Activated T-cell treated with anti-CD3 and anti-CD28 coated beads, Interleukin-2, amount 50 U/mL, for 4 hours (primary cell): ENCODE data around the gene PDIA5. TPM values are rescaled to one million over a fixed set of nuclear protein-coding genes. Genes with fewer than 3 reads are reported as not detected.

Experiments
- ATAC-seq, 2 donors: fragments of 200-7000 bp; cut with Tn5 transposase; one replicate each; pipeline ENCODE4 v1.10.0; 2021
- DNase-seq: peaks from one replicate; pipeline ENCODE4 v3.0.0-alpha.2; 2020
- H3K27me3 Mint-ChIP-seq: one replicate; pipeline ENCODE4 v1.8.0; 2021; ENCODE audit warnings: low read depth, mixed read lengths
- H3K36me3 Mint-ChIP-seq: one replicate; pipeline ENCODE4 v1.8.0; 2022; ENCODE audit warnings: mixed read lengths; ENCODE audit not compliant: insufficient read depth
- H3K4me1 Mint-ChIP-seq: one replicate; pipeline ENCODE4 v1.8.0; 2021; ENCODE audit warnings: low read depth, mixed read lengths
- H3K4me3 Mint-ChIP-seq: one replicate; pipeline ENCODE4 v1.8.0; 2021; ENCODE audit warnings: mild to moderate bottlenecking, moderate library complexity, mixed read lengths
- H3K9me3 Mint-ChIP-seq: one replicate; pipeline ENCODE4 v1.8.0; 2021; ENCODE audit warnings: mixed read lengths
- total RNA-seq, 3 donors: library from RNA; stranded (reverse); gene quantifications; one replicate each; pipeline ENCODE4 v1.2.1, GENCODE V29; 2021

PDIA5 gene
- total RNA-seq, 3 donors from 2014 or later = 29.6 to 35.3 (median 33.1) TPM

- H3K9me3 Mint-ChIP-seq = no peaks in the 10 kb centered on the region
Observed at GRCh38 chr3:123071581-123071980, 4.8 kb downstream of the PDIA5 start.

GRCh38 chr3:123072152-123072551 lies 5.3 kb downstream of the PDIA5 start:
- H3K4me1 Mint-ChIP-seq = peaks cover 22% of the 10 kb centered on the region

More at GRCh38 chr3:123071581-123071980, 4.8 kb downstream of the PDIA5 start:
- Mint-ChIP-seq H3K36me3 (peaks cover 5% of the 10 kb centered on the region), H3K4me3 (no peak overlapping the region), H3K4me1 (peaks cover 22% of the 10 kb centered on the region), H3K27me3 (no peaks in the 10 kb centered on the region)
- DNase-seq (no peak), ATAC-seq (no peak)

GRCh38 chr3:123072564-123072963 lies 5.7 kb downstream of the PDIA5 start:
- ATAC-seq = no peak
- Mint-ChIP-seq H3K4me3 (no peak overlapping the region), H3K9me3 (no peaks in the 10 kb centered on the region), H3K36me3 (peaks cover 5% of the 10 kb centered on the region), H3K4me1 (peaks cover 22% of the 10 kb centered on the region), H3K27me3 (no peaks in the 10 kb centered on the region)
- no peak for DNase-seq

More at GRCh38 chr3:123072152-123072551, 5.3 kb downstream of the PDIA5 start:
- no peaks in the 10 kb centered on the region for H3K9me3 Mint-ChIP-seq
- H3K36me3 Mint-ChIP-seq = peaks cover 5% of the 10 kb centered on the region
- H3K27me3 Mint-ChIP-seq = no peaks in the 10 kb centered on the region
- ATAC-seq (no peak), DNase-seq (no peak)
- no peak overlapping the region for H3K4me3 Mint-ChIP-seq

GRCh38 chr3:123075359-123075758 lies 8.5 kb downstream of the PDIA5 start:
- H3K36me3 Mint-ChIP-seq = peaks cover 7% of the 10 kb centered on the region
- H3K27me3 Mint-ChIP-seq = no peaks in the 10 kb centered on the region
- DNase-seq = no peak
- ATAC-seq = no peak
- H3K4me1 Mint-ChIP-seq = peaks cover 7% of the 10 kb centered on the region
- H3K9me3 Mint-ChIP-seq = no peaks in the 10 kb centered on the region
- H3K4me3 Mint-ChIP-seq = no peak overlapping the region

- Mint-ChIP-seq H3K4me1 (peaks cover 7% of the 10 kb centered on the region), H3K4me3 (no peak overlapping the region), H3K36me3 (peaks cover 7% of the 10 kb centered on the region), H3K27me3 (no peaks in the 10 kb centered on the region), H3K9me3 (no peaks in the 10 kb centered on the region)
- no peak for DNase-seq
- ATAC-seq = no peak
Observed at GRCh38 chr3:123076112-123076495, 9.3 kb downstream of the PDIA5 start.

GRCh38 chr3:123076496-123077418 lies 9.9 kb downstream of the PDIA5 start:
- H3K27me3 Mint-ChIP-seq = no peaks in the 10 kb centered on the region
- ATAC-seq = no peak
- no peak overlapping the region for H3K4me3 Mint-ChIP-seq
- DNase-seq = no peak
- peaks cover 10% of the 10 kb centered on the region for H3K4me1 Mint-ChIP-seq
- peaks cover 7% of the 10 kb centered on the region for H3K36me3 Mint-ChIP-seq
- no peaks in the 10 kb centered on the region for H3K9me3 Mint-ChIP-seq

- Mint-ChIP-seq H3K4me3 (no peak overlapping the region), H3K27me3 (no peaks in the 10 kb centered on the region), H3K9me3 (no peaks in the 10 kb centered on the region), H3K36me3 (peaks cover 5% of the 10 kb centered on the region), H3K4me1 (peaks cover 17% of the 10 kb centered on the region)
- ATAC-seq = no peak
- DNase-seq = no peak
Observed at GRCh38 chr3:123078101-123078500, 11.3 kb downstream of the PDIA5 start.

- DNase-seq = no peak
- no peak overlapping the region for H3K4me3 Mint-ChIP-seq
- no peaks in the 10 kb centered on the region for H3K27me3 Mint-ChIP-seq
- ATAC-seq = no peak
- H3K4me1 Mint-ChIP-seq = peaks cover 27% of the 10 kb centered on the region
- no peaks in the 10 kb centered on the region for H3K9me3 Mint-ChIP-seq
- H3K36me3 Mint-ChIP-seq = peaks cover 2% of the 10 kb centered on the region
Observed at GRCh38 chr3:123080864-123081562, 14.2 kb downstream of the PDIA5 start.

GRCh38 chr3:123081718-123082369 lies 15.0 kb downstream of the PDIA5 start:
- H3K27me3 Mint-ChIP-seq = no peaks in the 10 kb centered on the region
- H3K36me3 Mint-ChIP-seq = peaks cover 2% of the 10 kb centered on the region
- no peak overlapping the region for H3K4me3 Mint-ChIP-seq
- DNase-seq (no peak), ATAC-seq (no peak)
- H3K9me3 Mint-ChIP-seq = no peaks in the 10 kb centered on the region
- H3K4me1 Mint-ChIP-seq = peaks cover 24% of the 10 kb centered on the region

- Mint-ChIP-seq H3K4me1 (peaks cover 24% of the 10 kb centered on the region), H3K36me3 (peaks cover 2% of the 10 kb centered on the region), H3K4me3 (no peak overlapping the region), H3K9me3 (no peaks in the 10 kb centered on the region), H3K27me3 (no peaks in the 10 kb centered on the region)
- ATAC-seq (no peak), DNase-seq (no peak)
Observed at GRCh38 chr3:123082370-123083065, 15.7 kb downstream of the PDIA5 start.

- Mint-ChIP-seq H3K4me1 (peaks cover 24% of the 10 kb centered on the region), H3K27me3 (no peaks in the 10 kb centered on the region), H3K9me3 (no peaks in the 10 kb centered on the region), H3K36me3 (peaks cover 5% of the 10 kb centered on the region), H3K4me3 (no peak overlapping the region)
- ATAC-seq = no peak
- no peak for DNase-seq
Observed at GRCh38 chr3:123083383-123084124, 16.7 kb downstream of the PDIA5 start.

- no peaks in the 10 kb centered on the region for H3K27me3 Mint-ChIP-seq
- H3K4me1 Mint-ChIP-seq = peaks cover 24% of the 10 kb centered on the region
- DNase-seq = no peak
- no peaks in the 10 kb centered on the region for H3K9me3 Mint-ChIP-seq
- peaks cover 7% of the 10 kb centered on the region for H3K36me3 Mint-ChIP-seq
- no peak overlapping the region for H3K4me3 Mint-ChIP-seq
- no peak for ATAC-seq
Observed at GRCh38 chr3:123084192-123084591, 17.4 kb downstream of the PDIA5 start.

GRCh38 chr3:123084738-123085237 lies 18.0 kb downstream of the PDIA5 start:
- ATAC-seq (no peak), DNase-seq (no peak)
- H3K27me3 Mint-ChIP-seq = no peaks in the 10 kb centered on the region
- H3K36me3 Mint-ChIP-seq = peaks cover 7% of the 10 kb centered on the region
- H3K9me3 Mint-ChIP-seq = no peaks in the 10 kb centered on the region
- H3K4me3 Mint-ChIP-seq = no peak overlapping the region
- H3K4me1 Mint-ChIP-seq = peaks cover 24% of the 10 kb centered on the region
